AG04450 (cell line): ENCODE results near the gene TRPM3. TPM values are rescaled to one million over a fixed set of nuclear protein-coding genes. Genes with fewer than 3 reads are reported as not detected.

ENCODE experiments used
- CTCF ChIA-PET: fragments of 300-600, 350-600 bp; formaldehyde crosslinking; extraction: SDS; loops from one replicate; lab custom pipeline; 2022; ENCODE audit warnings: antibody characterized with exemption, inconsistent platforms; lab: Charles Lee
- POLR2A ChIA-PET: fragments of 350-600 bp; formaldehyde crosslinking; extraction: SDS; loops from one replicate; lab custom pipeline; 2021; ENCODE audit warnings: antibody characterized with exemption, inconsistent platforms; lab: Yijun Ruan, JAX
- DNase-seq: peaks from one replicate; pipeline ENCODE4 v3.0.0-alpha.2; 2011; ENCODE audit warnings: low read depth, low spot score
- H3K27ac ChIP-seq: one replicate; pipeline ENCODE4 v1.5.1; 2012; ENCODE audit warnings: low read depth, low read length, control low read depth
- H3K27me3 ChIP-seq: one replicate; pipeline ENCODE4 v1.6.0; 2012; ENCODE audit warnings: low read length; ENCODE audit not compliant: control insufficient read depth, insufficient read depth
- H3K4me3 ChIP-seq: 2 replicates; pipeline ENCODE4 v1.5.1; 2011; ENCODE audit warnings: mild to moderate bottlenecking, low read depth, low read length, control low read depth
- H3K9me3 ChIP-seq: 2 replicates; pipeline ENCODE4 v1.5.1; 2012; ENCODE audit warnings: low read length; ENCODE audit not compliant: control insufficient read depth, insufficient read depth
- CTCF ChIP-seq: IDR thresholded peaks from 2 replicates; pipeline ENCODE4 v1.5.1; 2011; ENCODE audit warnings: low read depth, low read length, control low read depth, inconsistent platforms
- polyA plus RNA-seq: library from polyadenylated mRNA; depleted of rRNA; stranded (reverse); fragments of >200 nt; gene quantifications from 2 replicates; pipeline ENCODE4 v1.2.3, GENCODE V29; 2011

Gene TRPM3
- polyA plus RNA-seq, 1 experiment, result 0.01 TPM

GRCh38 chr9:70549926-70550325 lies 571.5 kb downstream of the TRPM3 start:
- Histone ChIP-seq H3K4me3 (no peak overlapping the region), H3K27ac (peak overlapping the region; percentile 21), H3K27me3 (no peaks in the 10 kb centered on the region), H3K9me3 (no peaks in the 10 kb centered on the region)
- ChIA-PET POLR2A (no interaction called here), CTCF (interaction anchor here (1.3 kb wide), 1 partner anchor 10 kb away, joined by 4 read pairs; no protein-coding TSS in a partner anchor)
- TF ChIP-seq CTCF, result no peak
- DNase-seq, result no peak

GRCh38 chr9:70542311-70542931 lies 579.0 kb downstream of the TRPM3 start:
- no peaks in the 10 kb centered on the region for H3K9me3 ChIP-seq
- DNase-seq, result no peak
- H3K27me3 ChIP-seq, result no peaks in the 10 kb centered on the region
- POLR2A ChIA-PET, result no interaction called here
- no peak overlapping the region for H3K4me3 ChIP-seq
- H3K27ac ChIP-seq, result no peak overlapping the region
- TF ChIP-seq CTCF, result no peak
- CTCF ChIA-PET, result interaction anchor here (1.1 kb wide), 1 partner anchor 51 kb away, joined by 3 read pairs; no protein-coding TSS in a partner anchor

- Histone ChIP-seq H3K9me3 (no peaks in the 10 kb centered on the region; the same call in 1 of the 2 replicates), H3K27ac (peak overlapping the region; percentile 39), H3K4me3 (no peak overlapping the region), H3K27me3 (no peaks in the 10 kb centered on the region)
- no peak for DNase-seq
- no peak for TF ChIP-seq CTCF
- ChIA-PET CTCF (interaction anchor here (1.2 to 1.4 kb wide), 2 partner anchors 55 to 199 kb away, joined by 3 to 7 read pairs; no protein-coding TSS in a partner anchor), POLR2A (interaction anchor here (0.7 to 1.3 kb wide), 4 partner anchors 22 to 121 kb away, joined by 3 to 9 read pairs (median 6); no protein-coding TSS in a partner anchor)
Observed at GRCh38 chr9:70540016-70540415, 581.4 kb downstream of the TRPM3 start.

GRCh38 chr9:70539526-70539925 lies 581.9 kb downstream of the TRPM3 start:
- no peak overlapping the region for H3K4me3 ChIP-seq
- H3K27ac ChIP-seq, result peak overlapping the region; percentile 39
- POLR2A ChIA-PET, result interaction anchor here (0.7 to 1.3 kb wide), 4 partner anchors 22 to 121 kb away, joined by 3 to 9 read pairs (median 6); no protein-coding TSS in a partner anchor
- no peak for TF ChIP-seq CTCF
- no peaks in the 10 kb centered on the region; the same call in 1 of the 2 replicates for H3K9me3 ChIP-seq
- DNase-seq, result no peak
- no peaks in the 10 kb centered on the region for H3K27me3 ChIP-seq
- CTCF ChIA-PET, result interaction anchor here (0.7 to 1.4 kb wide), 3 partner anchors 55 to 199 kb away, joined by 3 to 7 read pairs (median 3); no protein-coding TSS in a partner anchor

- no peak overlapping the region for H3K27ac ChIP-seq
- DNase-seq, result no peak
- TF ChIP-seq CTCF, result no peak
- ChIA-PET CTCF (interaction anchor here (0.7 to 1.4 kb wide), 3 partner anchors 54 to 198 kb away, joined by 3 to 7 read pairs (median 3); no protein-coding TSS in a partner anchor), POLR2A (interaction anchor here (0.6 to 1.3 kb wide), 4 partner anchors 23 to 120 kb away, joined by 3 to 9 read pairs (median 5); no protein-coding TSS in a partner anchor)
- H3K9me3 ChIP-seq, result no peaks in the 10 kb centered on the region; the same call in 1 of the 2 replicates
- H3K27me3 ChIP-seq, result no peaks in the 10 kb centered on the region
- no peak overlapping the region for H3K4me3 ChIP-seq
Observed at GRCh38 chr9:70539001-70539400, 582.4 kb downstream of the TRPM3 start.
